Ovary (tissue), 9 donors: ENCODE measurements around the gene OR6C74. TPM values are rescaled to one million over a fixed set of nuclear protein-coding genes. Genes with fewer than 3 reads are reported as not detected.

Experiments used
- DNase-seq, 5 donors: peaks; one replicate each; pipeline ENCODE4 v3.0.0-alpha.2; 2019 to 2020
- H3K27ac ChIP-seq, 2 donors: fragments of 200-600 bp; one replicate each; pipeline versions ENCODE4 v1.5.1 to v1.8.0; 2019 to 2022
- H3K27me3 ChIP-seq: fragments of 200-600 bp; one replicate; pipeline ENCODE4 v1.8.0; 2022
- H3K36me3 ChIP-seq: fragments of 200-600 bp; sonication (generic); one replicate; pipeline ENCODE4 v1.5.1; 2019
- H3K4me1 ChIP-seq: one replicate; pipeline ENCODE4 v1.8.1; 2013; ENCODE audit warnings: mild to moderate bottlenecking, moderate library complexity; ENCODE audit not compliant: insufficient read depth
- H3K4me3 ChIP-seq: fragments of 200-600 bp; sonication (generic); one replicate; pipeline ENCODE4 v1.5.1; 2017
- H3K9me3 ChIP-seq, 2 donors: fragments of 200-600 bp in 1 of 2; sonication (generic) in 1 of 2; one replicate each; pipeline versions ENCODE4 v1.5.1 to v1.8.1; 2013 to 2019; ENCODE audit warnings: mild to moderate bottlenecking in 1 of 2, moderate library complexity in 1 of 2
- EP300 ChIP-seq: sonication (generic); formaldehyde crosslinking; IDR thresholded peaks from one replicate; pipeline ENCODE4 v1.6.1; 2017; ENCODE audit warnings: antibody characterized with exemption
- POLR2A ChIP-seq: fragments of 450-650 bp; IDR thresholded peaks from one replicate; pipeline ENCODE4 v1.6.1; 2017; ENCODE audit warnings: antibody characterized with exemption, mild to moderate bottlenecking, moderate library complexity
- WGBS, 3 donors: extraction: QIAGEN DNeasy Blood & Tissue Kit in 1 of 3; methylation state at CpG; one replicate each; pipeline versions ENCODE4 v1.1.5 to v1.1.7; 2013 to 2017; 5-methylcytosine and 5-hydroxymethylcytosine counted together
- intact Hi-C, 4 donors: fragments of 100-400 bp; cut with DNase I; formaldehyde crosslinking; loops; one replicate each; pipeline versions ENCODE4 v1.11.0 to v1.15.1; 2022 to 2023
- polyA plus RNA-seq, 2 donors: library from polyadenylated mRNA; stranded (reverse); fragments of 200-250 nt in 1 of 2; fragments of 350-450 nt in 1 of 2; fragmentation: Illumina TruSeq in 1 of 2; extraction: RNeasy Lipid Tissue Mini Kit (QIAGEN cat#74804) in 1 of 2; gene quantifications; one replicate each; pipeline ENCODE4 v1.2.3, GENCODE V29; 2013 to 2014
- total RNA-seq, 7 donors: library from RNA; depleted of rRNA in 2 of 7; stranded (reverse); fragments of >200 nt in 2 of 7; fragmentation: NEBNext Ultra II Directional in 3 of 7; extraction: Animal tissue kit (Norgen Biotek cat#: 25700) in 3 of 7; gene quantifications; one replicate each; pipeline versions ENCODE4 v1.1.0 to v1.2.4, GENCODE V29; 2016 to 2023
- TF ChIP-seq, protein P1 (sequence below), 3 donors: fragments of 450-650 bp in 2 of 3; fragments of 200-600 bp in 1 of 3; IDR thresholded peaks; one replicate each; pipeline versions ENCODE4 v1.5.1 to v1.8.0; 2016 to 2022; ENCODE audit warnings: antibody characterized with exemption in 3 of 3, mild to moderate bottlenecking in 1 of 3
- donor health status: DM: no; HTN: no; CAD: no; lungs with moderate emphysema.
- donor health status: DM: no; HTN: no; CAD: no.
- donor health status: Bipolar disorder and iron deficiency.
- donor health status: DM: yes; HTN: yes; CAD: no.
- donor health status: DM: no; HTN: no; CAD: no.
- donor health status: DM: yes; HTN: yes; CAD: no.

Gene OR6C74
- total and polyA plus RNA-seq, 9 donors, result not detected

DNA sequence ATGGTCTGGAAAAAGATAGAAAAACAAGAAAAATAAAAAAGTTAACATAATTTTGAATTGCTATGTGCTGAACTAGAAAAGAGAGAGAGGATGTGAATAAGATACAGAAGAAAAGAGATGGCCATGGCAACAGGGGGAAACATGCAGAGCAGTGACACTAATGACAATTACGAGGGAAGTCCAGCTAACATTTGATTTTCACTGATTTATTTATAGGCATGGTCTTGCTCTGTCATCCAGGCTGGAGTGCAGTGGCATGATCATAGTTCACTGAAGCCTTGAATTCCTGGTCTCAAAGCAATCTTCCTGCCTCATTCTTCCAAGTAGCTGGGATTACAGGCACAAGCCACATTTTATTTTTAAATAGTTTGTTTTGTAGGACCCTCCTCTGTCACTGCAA is 1.8 kb downstream of the OR6C74 start:
- no peaks in the 10 kb centered on the region for H3K4me1 ChIP-seq
- 10 to 38% (median 28%) methylated on average over 1 of the region's 1 CpG for WGBS, 3 donors
- H3K4me3 ChIP-seq, result no peak overlapping the region
- intact Hi-C loops, result no loop called here
- TF ChIP-seq POLR2A (no peak), EP300 (no peak)
- TF ChIP-seq, protein P1, sequence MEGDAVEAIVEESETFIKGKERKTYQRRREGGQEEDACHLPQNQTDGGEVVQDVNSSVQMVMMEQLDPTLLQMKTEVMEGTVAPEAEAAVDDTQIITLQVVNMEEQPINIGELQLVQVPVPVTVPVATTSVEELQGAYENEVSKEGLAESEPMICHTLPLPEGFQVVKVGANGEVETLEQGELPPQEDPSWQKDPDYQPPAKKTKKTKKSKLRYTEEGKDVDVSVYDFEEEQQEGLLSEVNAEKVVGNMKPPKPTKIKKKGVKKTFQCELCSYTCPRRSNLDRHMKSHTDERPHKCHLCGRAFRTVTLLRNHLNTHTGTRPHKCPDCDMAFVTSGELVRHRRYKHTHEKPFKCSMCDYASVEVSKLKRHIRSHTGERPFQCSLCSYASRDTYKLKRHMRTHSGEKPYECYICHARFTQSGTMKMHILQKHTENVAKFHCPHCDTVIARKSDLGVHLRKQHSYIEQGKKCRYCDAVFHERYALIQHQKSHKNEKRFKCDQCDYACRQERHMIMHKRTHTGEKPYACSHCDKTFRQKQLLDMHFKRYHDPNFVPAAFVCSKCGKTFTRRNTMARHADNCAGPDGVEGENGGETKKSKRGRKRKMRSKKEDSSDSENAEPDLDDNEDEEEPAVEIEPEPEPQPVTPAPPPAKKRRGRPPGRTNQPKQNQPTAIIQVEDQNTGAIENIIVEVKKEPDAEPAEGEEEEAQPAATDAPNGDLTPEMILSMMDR (IDR thresholded peaks at IDR 0.05), result no peak
- H3K36me3 ChIP-seq, result no peaks in the 10 kb centered on the region
- H3K27me3 ChIP-seq, result no peaks in the 10 kb centered on the region
- no peaks in the 10 kb centered on the region for H3K9me3 ChIP-seq
- no peak for DNase-seq
- H3K27ac ChIP-seq, result no peak overlapping the region

DNA sequence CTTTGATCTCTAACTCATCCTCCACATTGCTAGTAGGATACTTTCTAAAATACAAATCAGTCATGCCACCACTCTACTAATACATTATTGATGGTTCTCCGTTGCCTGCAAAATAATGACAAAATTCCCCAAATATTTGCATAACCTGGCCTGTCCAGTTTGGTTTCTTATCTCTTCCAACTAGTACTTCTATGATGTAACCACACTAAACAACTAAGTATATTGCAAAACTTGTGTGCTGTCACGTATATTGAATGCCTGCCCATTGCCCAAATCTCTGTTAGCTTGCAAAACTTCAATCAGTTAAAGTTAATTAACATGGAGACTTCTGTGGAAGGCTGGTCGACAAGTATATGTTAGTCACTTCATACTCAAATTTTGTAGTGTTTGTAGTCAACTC is 6.5 kb downstream of the OR6C74 start:
- H3K4me3 ChIP-seq, result no peak overlapping the region
- H3K27ac ChIP-seq, result no peak overlapping the region
- H3K36me3 ChIP-seq, result no peaks in the 10 kb centered on the region
- H3K9me3 ChIP-seq, result no peaks in the 10 kb centered on the region
- DNase-seq, result no peak
- H3K27me3 ChIP-seq, result no peaks in the 10 kb centered on the region
- TF ChIP-seq, protein P1 (IDR thresholded peaks at IDR 0.05), result no peak
- TF ChIP-seq POLR2A, result no peak
- TF ChIP-seq EP300, result no peak
- intact Hi-C loops, result no loop called here
- no peaks in the 10 kb centered on the region for H3K4me1 ChIP-seq
- 60 to 78% (median 64%) methylated on average over 3 of the region's 3 CpGs for WGBS, 3 donors

DNA sequence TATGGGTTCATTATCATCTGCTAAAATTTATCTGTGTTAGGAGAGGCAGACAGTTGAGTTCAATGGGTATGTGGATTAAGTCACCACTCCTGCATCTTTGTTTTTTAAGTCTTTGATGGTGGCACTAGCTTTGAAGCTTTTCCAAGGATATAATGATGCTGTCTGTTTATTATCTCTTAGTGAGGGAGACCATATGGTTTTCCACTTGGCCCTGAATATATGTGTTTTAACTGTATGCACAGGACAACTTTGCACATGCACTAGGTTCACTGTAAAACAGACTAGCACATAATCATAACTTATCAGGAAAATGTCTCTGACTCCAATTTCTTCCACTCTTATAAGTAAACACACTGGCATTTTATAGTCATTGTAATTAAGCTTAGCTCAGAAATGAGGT is 8.9 kb downstream of the OR6C74 start:
- intact Hi-C loops, result no loop called here
- no peaks in the 10 kb centered on the region for H3K4me1 ChIP-seq
- DNase-seq, result no peak
- TF ChIP-seq POLR2A, result no peak
- TF ChIP-seq, protein P1 (IDR thresholded peaks at IDR 0.05), result no peak
- TF ChIP-seq EP300, result no peak
- no peaks in the 10 kb centered on the region for H3K36me3 ChIP-seq
- H3K9me3 ChIP-seq, result no peaks in the 10 kb centered on the region
- no peak overlapping the region for H3K4me3 ChIP-seq
- no peaks in the 10 kb centered on the region for H3K27me3 ChIP-seq
- no peak overlapping the region for H3K27ac ChIP-seq

DNA sequence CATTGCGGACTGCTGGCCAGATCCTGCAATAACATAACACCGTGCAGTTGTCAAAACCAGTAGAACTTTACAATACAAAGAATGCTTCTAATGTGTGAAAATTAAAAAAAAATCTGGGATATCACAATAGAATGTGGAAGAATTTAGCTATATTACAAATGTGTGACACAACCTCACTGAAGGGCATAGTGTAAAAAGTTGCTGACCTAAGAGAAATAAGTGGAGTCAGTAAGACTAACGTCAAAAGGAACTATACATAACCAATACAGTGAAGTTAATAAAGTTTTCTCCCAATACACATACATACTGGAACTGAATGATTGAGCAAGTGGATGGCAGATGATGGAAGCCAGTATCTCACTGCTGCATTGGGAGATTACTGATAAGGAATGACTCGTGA is 12.4 kb downstream of the OR6C74 start:
- Histone ChIP-seq H3K4me3 (no peak overlapping the region), H3K36me3 (no peaks in the 10 kb centered on the region), H3K9me3 (no peaks in the 10 kb centered on the region), H3K4me1 (no peaks in the 10 kb centered on the region), H3K27ac (no peak overlapping the region), H3K27me3 (no peaks in the 10 kb centered on the region)
- TF ChIP-seq, protein P1 (IDR thresholded peaks at IDR 0.05), result no peak
- no peak for TF ChIP-seq POLR2A
- TF ChIP-seq EP300, result no peak
- 87 to 96% (median 92%) methylated on average over 4 of the region's 4 CpGs for WGBS, 3 donors
- DNase-seq, result no peak
- intact Hi-C loops, result no loop called here

DNA sequence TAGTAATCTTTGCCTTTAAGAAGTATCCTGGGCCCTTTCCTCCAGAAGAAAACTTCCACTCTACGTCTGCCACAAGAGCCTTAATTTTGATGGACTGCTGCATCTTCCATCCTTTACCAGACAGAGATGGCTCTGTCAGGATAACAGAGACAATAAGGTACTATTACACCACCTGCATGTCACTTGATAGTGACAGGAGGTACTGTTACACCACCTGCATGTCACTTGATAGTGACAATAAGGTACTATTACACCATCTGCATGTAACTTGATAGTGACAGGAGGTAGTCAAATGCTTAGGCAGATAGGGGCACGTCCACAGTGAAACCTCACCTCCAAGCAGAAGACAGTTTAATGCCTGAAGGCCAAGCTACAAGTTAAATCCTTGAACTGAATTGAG is 13.9 kb downstream of the OR6C74 start:
- TF ChIP-seq POLR2A (no peak), EP300 (no peak)
- TF ChIP-seq, protein P1 (IDR thresholded peaks at IDR 0.05), result no peak
- no peaks in the 10 kb centered on the region for H3K9me3 ChIP-seq
- no peak overlapping the region for H3K4me3 ChIP-seq
- no peaks in the 10 kb centered on the region for H3K4me1 ChIP-seq
- no peak for DNase-seq
- WGBS, 3 donors, result 65 to 75% (median 66%) methylated on average over 2 of the region's 2 CpGs
- intact Hi-C loops, result no loop called here
- H3K27me3 ChIP-seq, result no peaks in the 10 kb centered on the region
- H3K27ac ChIP-seq, result no peak overlapping the region
- no peaks in the 10 kb centered on the region for H3K36me3 ChIP-seq
